ENCODE measurements around the gene RPL28. TPM values are rescaled to one million over a fixed set of nuclear protein-coding genes. Genes with fewer than 3 reads are reported as not detected.
"Not testable (repeated sequence)": the region's sequence is repeated elsewhere in the genome, so short reads cannot be mapped to it uniquely, and the experiment has no call there.

Gene RPL28
- total RNA-seq, 2 donors from 2014 or later = 175 to 319 TPM

DNA sequence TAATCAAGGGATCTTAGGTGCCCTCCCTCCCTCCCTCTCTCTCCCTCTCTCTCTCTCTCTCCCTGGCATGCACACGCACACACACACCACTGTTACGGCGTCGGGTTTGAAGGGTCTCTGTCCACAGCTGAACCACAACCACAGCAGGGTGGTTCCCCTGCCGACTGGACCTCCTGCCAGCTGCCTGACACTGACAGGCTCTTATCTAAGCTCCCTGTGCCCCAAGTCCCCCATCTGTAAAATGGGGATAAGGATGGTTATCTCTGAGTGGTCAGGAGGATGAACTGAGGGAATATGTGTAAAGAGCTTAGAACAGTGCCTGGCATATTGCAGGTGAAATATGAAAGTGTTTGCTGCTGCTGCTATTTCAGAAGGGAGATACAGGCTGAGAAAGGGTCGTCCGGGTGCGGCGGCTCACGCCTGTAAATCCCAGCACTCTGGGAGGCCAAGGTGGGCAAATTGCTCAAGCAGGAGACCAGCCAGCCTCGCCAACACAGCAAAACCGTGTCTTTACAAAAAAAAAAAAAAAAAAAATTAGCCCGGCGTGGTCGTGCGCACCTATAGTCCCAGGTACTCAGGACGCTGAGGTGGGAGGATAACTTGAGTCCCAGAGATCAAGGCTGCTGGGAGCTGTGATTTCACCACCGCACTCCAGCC, 58.2 kb downstream of the RPL28 start:
- DNase-seq (ENCODE audit: low spot score) = no peak
- Histone ChIP-seq H3K27ac (no peak overlapping the region), H3K27me3 (peaks cover 21 to 46% of the 10 kb centered on the region in 2 donors), H3K4me1 (peaks cover 0 to 19% of the 10 kb centered on the region in 2 donors), H3K9me3 (no peaks in the 10 kb centered on the region), H3K4me3 (no peak overlapping the region), H3K36me3 (no peaks in the 10 kb centered on the region)
- TF ChIP-seq, protein P1, sequence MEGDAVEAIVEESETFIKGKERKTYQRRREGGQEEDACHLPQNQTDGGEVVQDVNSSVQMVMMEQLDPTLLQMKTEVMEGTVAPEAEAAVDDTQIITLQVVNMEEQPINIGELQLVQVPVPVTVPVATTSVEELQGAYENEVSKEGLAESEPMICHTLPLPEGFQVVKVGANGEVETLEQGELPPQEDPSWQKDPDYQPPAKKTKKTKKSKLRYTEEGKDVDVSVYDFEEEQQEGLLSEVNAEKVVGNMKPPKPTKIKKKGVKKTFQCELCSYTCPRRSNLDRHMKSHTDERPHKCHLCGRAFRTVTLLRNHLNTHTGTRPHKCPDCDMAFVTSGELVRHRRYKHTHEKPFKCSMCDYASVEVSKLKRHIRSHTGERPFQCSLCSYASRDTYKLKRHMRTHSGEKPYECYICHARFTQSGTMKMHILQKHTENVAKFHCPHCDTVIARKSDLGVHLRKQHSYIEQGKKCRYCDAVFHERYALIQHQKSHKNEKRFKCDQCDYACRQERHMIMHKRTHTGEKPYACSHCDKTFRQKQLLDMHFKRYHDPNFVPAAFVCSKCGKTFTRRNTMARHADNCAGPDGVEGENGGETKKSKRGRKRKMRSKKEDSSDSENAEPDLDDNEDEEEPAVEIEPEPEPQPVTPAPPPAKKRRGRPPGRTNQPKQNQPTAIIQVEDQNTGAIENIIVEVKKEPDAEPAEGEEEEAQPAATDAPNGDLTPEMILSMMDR (IDR thresholded peaks at IDR 0.05) = no peak

DNA sequence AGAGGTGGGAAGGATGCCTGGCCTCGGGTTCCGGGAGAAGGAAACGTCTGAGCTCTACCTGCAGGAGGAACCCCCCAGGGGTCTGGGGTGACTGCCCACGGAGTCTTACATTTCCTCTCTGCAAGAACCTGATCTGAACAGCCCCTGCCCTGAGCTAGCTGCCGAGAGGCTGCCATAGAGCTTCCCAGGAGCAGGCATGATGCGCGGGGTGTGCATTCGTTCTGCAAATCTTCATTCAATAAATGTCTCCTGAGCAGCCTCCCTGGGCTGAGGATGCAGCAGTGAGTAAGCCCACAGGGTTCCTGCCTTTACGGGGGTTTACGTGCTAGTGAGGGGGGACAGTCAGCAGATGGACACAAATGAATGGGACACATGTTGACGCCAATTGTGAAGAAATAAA, 58.9 kb downstream of the RPL28 start:
- peaks cover 21 to 39% of the 10 kb centered on the region in 2 donors for H3K27me3 ChIP-seq
- DNase-seq (ENCODE audit: low spot score) = no peak
- no peaks in the 10 kb centered on the region for H3K9me3 ChIP-seq
- peaks cover 0 to 19% of the 10 kb centered on the region in 2 donors for H3K4me1 ChIP-seq
- TF ChIP-seq, protein P1 (IDR thresholded peaks at IDR 0.05) = no peak
- no peak overlapping the region for H3K4me3 ChIP-seq
- H3K36me3 ChIP-seq = no peaks in the 10 kb centered on the region
- H3K27ac ChIP-seq = no peak overlapping the region

DNA sequence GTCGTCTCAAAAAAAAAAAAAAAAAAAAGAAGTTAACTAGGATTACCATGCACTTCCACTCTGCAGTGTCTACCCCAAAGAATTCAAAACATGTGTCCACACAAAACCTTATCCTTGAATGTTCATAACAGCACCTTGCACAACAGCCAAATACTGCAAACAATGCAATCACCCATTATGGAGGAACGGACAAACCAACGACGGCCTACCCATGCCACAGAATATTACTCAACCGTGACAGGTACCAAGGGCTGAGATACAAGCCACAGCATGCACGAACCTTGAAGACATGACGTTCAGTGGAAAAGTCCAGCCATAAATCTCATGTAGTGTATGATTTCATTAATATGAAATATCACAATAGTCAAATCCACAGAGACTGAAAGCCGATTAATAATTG, 60.3 kb downstream of the RPL28 start:
- no peak overlapping the region for H3K27ac ChIP-seq
- H3K4me1 ChIP-seq = peaks cover 0 to 10% of the 10 kb centered on the region in 2 donors
- no peak for DNase-seq (ENCODE audit: low spot score)
- H3K36me3 ChIP-seq = no peaks in the 10 kb centered on the region
- H3K9me3 ChIP-seq = no peaks in the 10 kb centered on the region
- TF ChIP-seq, protein P1 (IDR thresholded peaks at IDR 0.05) = no peak
- no peak overlapping the region for H3K4me3 ChIP-seq
- peaks cover 14 to 29% of the 10 kb centered on the region in 2 donors for H3K27me3 ChIP-seq

DNA sequence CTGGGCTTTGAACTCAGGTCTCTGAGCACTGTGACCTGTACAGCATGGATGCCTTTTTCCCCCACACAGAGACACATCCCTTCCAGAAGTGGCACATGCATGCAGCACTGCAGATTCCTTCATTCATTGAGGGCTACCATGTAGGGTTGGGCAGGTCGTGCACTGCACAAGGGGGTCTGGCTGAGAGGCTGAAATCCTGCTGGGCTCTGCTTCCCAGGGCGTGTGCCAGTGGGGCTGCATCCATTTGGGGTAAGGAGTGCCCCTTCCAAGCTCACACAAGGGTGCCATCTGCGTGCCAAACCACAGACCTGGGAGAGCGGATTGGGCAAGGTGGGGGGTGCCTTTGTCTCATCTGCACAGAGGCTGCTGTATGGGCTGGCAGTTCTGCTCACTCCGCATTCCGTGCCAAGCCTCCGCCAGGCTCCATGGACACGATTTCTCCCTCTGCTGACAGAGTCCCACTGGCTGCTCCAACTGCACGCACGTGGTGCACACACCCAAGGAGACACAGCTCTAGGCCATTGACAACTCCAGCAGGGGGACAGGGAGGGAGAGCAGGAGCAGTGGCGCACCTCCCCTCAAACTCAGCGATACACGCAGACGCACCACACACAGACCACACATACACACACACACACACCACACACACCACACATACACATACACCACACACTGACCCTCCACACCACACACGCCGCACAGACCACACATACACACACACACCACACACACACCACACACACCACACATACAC, 61.9 kb downstream of the RPL28 start:
- Histone ChIP-seq H3K36me3 (no peaks in the 10 kb centered on the region), H3K27me3 (peaks cover 18 to 31% of the 10 kb centered on the region in 2 donors), H3K4me3 (no peak overlapping the region), H3K4me1 (peaks cover 0 to 16% of the 10 kb centered on the region in 2 donors), H3K9me3 (no peaks in the 10 kb centered on the region), H3K27ac (no peak overlapping the region)
- DNase-seq (ENCODE audit: low spot score) = no peak
- TF ChIP-seq, protein P1 (IDR thresholded peaks at IDR 0.05) = no peak

DNA sequence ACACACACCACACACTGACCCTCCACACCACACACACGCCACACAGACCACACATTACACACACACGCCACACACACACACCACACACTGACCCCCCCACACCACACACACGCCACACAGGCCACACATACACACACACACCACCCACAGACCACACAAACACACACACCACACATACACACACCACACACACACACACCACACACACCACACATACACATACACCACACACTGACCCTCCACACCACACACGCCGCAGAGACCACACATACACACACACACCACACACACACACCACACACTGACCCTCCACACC, 62.4 kb downstream of the RPL28 start:
- not testable (repeated sequence) for H3K27ac ChIP-seq; H3K4me3 ChIP-seq; H3K36me3 ChIP-seq; DNase-seq (ENCODE audit: low spot score); H3K9me3 ChIP-seq
- Histone ChIP-seq H3K27me3 (peaks cover 16 to 31% of the 10 kb centered on the region in 2 donors), H3K4me1 (peaks cover 0 to 21% of the 10 kb centered on the region in 2 donors)

DNA sequence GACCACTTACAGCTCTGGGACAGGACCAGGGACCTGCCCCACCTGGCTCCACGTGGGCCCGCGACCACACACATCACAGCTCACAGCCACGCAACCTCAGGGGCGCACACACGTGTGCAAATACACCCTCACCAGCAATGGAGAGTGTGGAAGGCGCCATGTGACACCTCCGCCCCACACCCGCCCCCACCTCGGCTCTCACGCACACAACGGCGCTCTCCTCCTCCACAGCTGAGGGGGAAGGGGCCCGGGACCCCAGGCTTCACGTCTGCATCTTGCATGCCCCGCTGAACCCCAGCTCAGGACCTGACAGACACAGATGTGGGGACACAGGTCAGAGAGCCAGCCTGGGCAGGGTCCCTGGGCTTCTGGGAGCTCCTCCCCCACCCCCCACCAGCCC, 63.7 kb downstream of the RPL28 start:
- H3K36me3 ChIP-seq = no peaks in the 10 kb centered on the region
- H3K9me3 ChIP-seq = no peaks in the 10 kb centered on the region
- peaks cover 13 to 23% of the 10 kb centered on the region in 2 donors for H3K27me3 ChIP-seq
- DNase-seq (ENCODE audit: low spot score) = no peak
- H3K4me3 ChIP-seq = no peak overlapping the region
- TF ChIP-seq, protein P1 (IDR thresholded peaks at IDR 0.05) = no peak
- H3K27ac ChIP-seq = no peak overlapping the region
- H3K4me1 ChIP-seq = peaks cover 0 to 21% of the 10 kb centered on the region in 2 donors

All from right atrium auricular region (tissue), 2 donors.